C4-2B (cell line): Measurements from ENCODE around the gene PARD3B.

Source experiments
- H3K27ac ChIP-seq: fragments of 450-650 bp; 2 replicates; pipeline ENCODE4 v1.5.1; 2017
- ZFX ChIP-seq: fragments of 450-650 bp; IDR thresholded peaks from 2 replicates; pipeline ENCODE4 v1.6.1; 2017
- TF ChIP-seq, protein P1 (sequence below): fragments of 450-650 bp; conservative IDR thresholded peaks from 2 replicates; pipeline ENCODE4 v1.5.1; 2017; ENCODE audit warnings: mild to moderate bottlenecking

The PARD3B gene

DNA sequence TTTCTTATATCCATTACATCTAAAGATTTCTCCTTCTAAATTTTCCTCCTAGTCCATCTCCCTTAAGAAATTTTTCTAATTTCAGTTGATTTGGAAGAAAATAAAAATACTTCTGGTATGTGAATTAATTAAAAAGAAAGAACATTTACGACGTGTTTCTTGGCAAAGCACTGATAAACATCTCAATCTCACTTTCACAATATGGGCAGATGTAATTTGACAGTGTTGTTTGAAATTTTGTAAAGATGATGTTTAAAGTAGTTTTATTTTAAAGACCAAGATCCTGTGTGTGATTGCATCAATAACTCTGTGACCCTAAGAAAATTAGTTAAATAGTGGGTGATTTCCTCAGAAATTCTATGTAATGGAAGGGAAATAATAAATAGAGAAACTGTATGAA is 510.0 kb downstream of the PARD3B start:
- no peak overlapping the region for H3K27ac ChIP-seq
- TF ChIP-seq, protein P1, sequence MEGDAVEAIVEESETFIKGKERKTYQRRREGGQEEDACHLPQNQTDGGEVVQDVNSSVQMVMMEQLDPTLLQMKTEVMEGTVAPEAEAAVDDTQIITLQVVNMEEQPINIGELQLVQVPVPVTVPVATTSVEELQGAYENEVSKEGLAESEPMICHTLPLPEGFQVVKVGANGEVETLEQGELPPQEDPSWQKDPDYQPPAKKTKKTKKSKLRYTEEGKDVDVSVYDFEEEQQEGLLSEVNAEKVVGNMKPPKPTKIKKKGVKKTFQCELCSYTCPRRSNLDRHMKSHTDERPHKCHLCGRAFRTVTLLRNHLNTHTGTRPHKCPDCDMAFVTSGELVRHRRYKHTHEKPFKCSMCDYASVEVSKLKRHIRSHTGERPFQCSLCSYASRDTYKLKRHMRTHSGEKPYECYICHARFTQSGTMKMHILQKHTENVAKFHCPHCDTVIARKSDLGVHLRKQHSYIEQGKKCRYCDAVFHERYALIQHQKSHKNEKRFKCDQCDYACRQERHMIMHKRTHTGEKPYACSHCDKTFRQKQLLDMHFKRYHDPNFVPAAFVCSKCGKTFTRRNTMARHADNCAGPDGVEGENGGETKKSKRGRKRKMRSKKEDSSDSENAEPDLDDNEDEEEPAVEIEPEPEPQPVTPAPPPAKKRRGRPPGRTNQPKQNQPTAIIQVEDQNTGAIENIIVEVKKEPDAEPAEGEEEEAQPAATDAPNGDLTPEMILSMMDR: no peak
- no peak for TF ChIP-seq ZFX

DNA sequence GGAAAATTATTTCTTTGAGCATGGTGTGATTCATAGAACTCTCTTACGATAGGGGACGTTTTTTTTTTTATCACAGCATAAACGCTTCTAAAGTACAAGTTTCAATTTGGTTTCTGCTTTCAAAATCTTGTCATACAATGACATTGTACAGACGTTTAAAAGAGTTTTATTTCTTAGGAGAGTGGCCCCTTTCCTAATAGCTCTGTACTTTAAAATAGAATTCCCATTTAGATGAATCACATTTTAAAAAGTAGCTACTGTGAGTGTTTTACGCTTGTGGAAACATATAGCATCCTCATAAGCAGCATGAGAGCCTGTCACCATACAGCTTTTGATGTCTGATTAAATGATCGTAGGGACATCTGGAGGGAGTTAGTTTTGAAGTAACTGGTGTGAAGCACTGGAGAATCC is 510.9 kb downstream of the PARD3B start:
- no peak overlapping the region for H3K27ac ChIP-seq
- no peak for TF ChIP-seq ZFX
- TF ChIP-seq, protein P1: no peak

DNA sequence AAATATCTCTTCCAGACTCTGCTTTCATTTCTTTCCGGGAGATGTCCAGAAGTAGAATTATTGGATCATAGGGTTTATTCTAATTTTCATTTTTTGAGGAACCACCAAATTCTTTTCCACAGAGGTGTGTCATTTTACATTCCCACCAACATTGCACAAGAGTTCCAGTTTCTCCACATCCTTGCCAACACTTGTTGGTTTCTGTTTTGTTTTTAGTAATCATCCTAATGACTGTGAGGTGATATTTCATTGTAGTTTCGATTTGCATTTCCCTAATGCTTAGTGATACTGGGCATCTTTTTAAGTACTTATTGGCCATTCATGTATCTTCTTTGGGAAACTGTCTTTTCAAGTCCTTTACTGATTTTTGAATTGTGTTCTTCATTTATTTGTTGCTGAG is 513.1 kb downstream of the PARD3B start:
- TF ChIP-seq ZFX: no peak
- TF ChIP-seq, protein P1: no peak
- H3K27ac ChIP-seq: no peak overlapping the region

DNA sequence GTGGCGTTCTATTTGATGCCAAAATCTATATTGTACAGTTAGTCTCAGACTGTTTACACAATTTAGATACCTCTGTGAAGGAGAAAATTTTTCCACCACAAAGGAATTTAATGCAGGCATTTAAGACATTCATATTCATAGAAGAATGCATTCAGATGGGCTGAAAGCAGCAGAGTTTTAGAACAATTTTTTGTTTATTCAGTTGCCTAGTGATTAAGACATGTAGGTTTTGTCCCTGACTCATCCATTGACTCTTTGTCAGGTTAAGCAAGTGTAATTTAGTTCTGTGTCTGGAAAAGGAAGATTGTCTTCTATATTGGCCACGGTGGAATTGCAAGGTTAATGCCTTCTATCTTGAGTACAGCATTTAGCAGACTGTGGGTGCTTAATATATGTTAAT is 515.0 kb downstream of the PARD3B start:
- no peak overlapping the region for H3K27ac ChIP-seq
- TF ChIP-seq, protein P1: no peak
- TF ChIP-seq ZFX: no peak

DNA sequence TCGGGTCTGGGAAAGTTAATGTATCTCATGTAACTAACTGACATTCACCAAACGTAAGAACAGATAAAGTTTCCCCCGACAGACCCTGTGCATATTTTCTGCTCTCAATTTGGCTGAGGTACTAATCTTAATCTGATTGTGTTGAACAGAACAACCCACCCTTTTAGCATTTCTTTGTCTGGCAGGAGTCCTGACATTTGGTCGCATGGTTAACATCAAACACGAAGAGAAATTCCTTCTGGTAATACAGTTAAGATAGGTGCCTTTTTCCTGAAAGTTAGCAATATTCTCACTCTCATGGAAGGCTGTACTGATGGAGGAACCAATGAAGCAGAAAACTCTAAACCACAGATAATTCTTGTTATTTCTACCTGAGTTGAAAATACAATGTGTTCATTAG is 520.8 kb downstream of the PARD3B start:
- TF ChIP-seq, protein P1: no peak
- TF ChIP-seq ZFX: no peak
- H3K27ac ChIP-seq: no peak overlapping the region

DNA sequence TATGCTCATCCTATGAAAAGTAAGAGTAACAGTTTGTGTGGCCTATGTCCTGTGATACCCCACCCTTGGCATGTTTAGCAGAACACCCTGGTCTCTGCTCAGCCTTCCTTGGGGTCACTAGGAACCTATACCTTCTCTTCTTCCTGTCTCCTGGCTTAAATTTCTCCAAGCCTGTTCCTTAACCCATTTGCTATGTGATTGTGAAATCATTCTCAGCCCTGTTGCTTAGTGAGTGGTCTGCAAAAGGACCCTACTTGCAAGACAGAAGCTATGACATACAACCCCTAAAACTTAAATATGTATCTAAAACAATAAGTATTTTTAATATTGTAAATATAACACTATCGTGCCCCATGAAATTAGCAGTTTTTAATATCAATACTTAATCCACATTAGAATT is 524.7 kb downstream of the PARD3B start:
- TF ChIP-seq ZFX: no peak
- TF ChIP-seq, protein P1: no peak
- H3K27ac ChIP-seq: no peak overlapping the region

DNA sequence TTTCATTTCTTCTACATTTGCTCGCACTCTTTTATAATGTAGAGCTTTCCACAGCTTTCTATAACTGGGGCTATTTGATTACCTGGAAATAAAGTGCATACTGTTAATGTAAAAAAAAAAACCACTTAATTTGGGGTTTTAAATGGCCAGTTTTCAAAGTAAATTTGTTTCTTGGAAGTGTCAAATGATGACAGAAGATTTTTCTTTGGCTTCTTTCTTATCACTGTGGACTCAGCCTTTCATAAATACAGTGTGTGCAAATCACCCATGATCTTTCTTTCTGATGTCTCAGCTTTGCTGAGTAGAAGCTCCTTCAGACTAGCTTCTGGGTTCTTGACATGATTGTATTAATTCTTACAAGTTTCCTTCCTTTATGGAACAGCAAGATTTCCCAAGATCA is 525.6 kb downstream of the PARD3B start:
- H3K27ac ChIP-seq: no peak overlapping the region
- TF ChIP-seq, protein P1: no peak
- no peak for TF ChIP-seq ZFX
